Measurements from ENCODE around the gene DOCK4. TPM values are rescaled to one million over a fixed set of nuclear protein-coding genes. Genes with fewer than 3 reads are reported as not detected.

Gene DOCK4
- total RNA-seq, 1 experiment from 2014 or later: 4.9 TPM

GRCh38 chr7:111839261-111839660 lies 366.9 kb downstream of the DOCK4 start:
- H2BK15ac ChIP-seq (ENCODE audit: low read depth, low read length): no peak overlapping the region
- H3K27ac ChIP-seq (ENCODE audit: insufficient read length, low read depth, low read length): no peak overlapping the region
- no peak overlapping the region for H3K9ac ChIP-seq (ENCODE audit: extremely low read depth, insufficient read length, low read length)
- no peak for DNase-seq
- TF ChIP-seq CTCF (conservative IDR thresholded peaks at IDR 0.05): no peak
- H3T11ph ChIP-seq (ENCODE audit: low read length): no peak overlapping the region
- no peak overlapping the region for H2AK5ac ChIP-seq (ENCODE audit: insufficient read length, low read length)
- H2BK12ac ChIP-seq (ENCODE audit: insufficient read length, low read depth, low read length): no peak overlapping the region
- H3K9me3 Mint-ChIP-seq: peaks cover 6 to 7% of the 10 kb centered on the region in 2 experiments; a peak in 4 of 5 replicates
- H3K23me2 ChIP-seq (ENCODE audit: insufficient read length, low read depth, low read length, poor library complexity, severe bottlenecking): no peaks in the 10 kb centered on the region
- H4K8ac ChIP-seq (replicated peaks; ENCODE audit: insufficient read length, low read depth, low read length): no peak overlapping the region
- no peak overlapping the region for H4K5ac ChIP-seq (ENCODE audit: insufficient read length, low read depth, low read length)
- H3K9me3 ChIP-seq (ENCODE audit: control insufficient read depth, low read depth, low read length): no peaks in the 10 kb centered on the region
- no peak overlapping the region for H2BK20ac ChIP-seq (ENCODE audit: low read depth, low read length, poor library complexity, severe bottlenecking)
- no peaks in the 10 kb centered on the region for H3K27me3 Mint-ChIP-seq (ENCODE audit: low read depth)
- H3K27ac Mint-ChIP-seq: no peak overlapping the region
- no peak overlapping the region for H3K56ac ChIP-seq (ENCODE audit: insufficient read length, low read depth, low read length)
- no peak overlapping the region for H3K4me2 ChIP-seq (ENCODE audit: insufficient read depth, insufficient read length, low read length)
- no peaks in the 10 kb centered on the region for H3K79me2 ChIP-seq (ENCODE audit: insufficient read depth, low read length)
- H3K18ac ChIP-seq (ENCODE audit: insufficient read length, low read depth, low read length): no peak overlapping the region
- no peak overlapping the region for H3K14ac ChIP-seq (ENCODE audit: insufficient read depth, low read length)
- peaks cover 0 to 21% (median 10%) of the 10 kb centered on the region in 3 experiments; a peak in 4 of 7 replicates for H3K36me3 Mint-ChIP-seq (ENCODE audit: insufficient read depth in 1 of 3, low read depth in 3 of 3)
- no peaks in the 10 kb centered on the region for H3K4me1 ChIP-seq (ENCODE audit: insufficient read depth, low read length)
- no peaks in the 10 kb centered on the region for H3K27me3 ChIP-seq (ENCODE audit: insufficient read depth, low read length)
- no peak overlapping the region for H3K4me3 Mint-ChIP-seq
- H3K79me1 ChIP-seq (ENCODE audit: insufficient read depth, low read depth, low read length, poor library complexity, severe bottlenecking): no peaks in the 10 kb centered on the region
- no peak overlapping the region for H2BK120ac ChIP-seq (ENCODE audit: low read depth, low read length, poor library complexity, severe bottlenecking)
- peaks cover 0 to 4% of the 10 kb centered on the region in 2 experiments; a peak in 2 of 4 replicates for H3K4me1 Mint-ChIP-seq
- no peak overlapping the region for H2AFZ ChIP-seq (ENCODE audit: low read length)
- H4K20me1 ChIP-seq (ENCODE audit: control insufficient read depth, insufficient read depth, insufficient read length): no peaks in the 10 kb centered on the region
- H3K23ac ChIP-seq (ENCODE audit: insufficient read length, low read depth, low read length): no peak overlapping the region
- H2BK5ac ChIP-seq (ENCODE audit: insufficient read length, low read length): no peak overlapping the region
- H3K4ac ChIP-seq (ENCODE audit: low read depth, low read length): no peak overlapping the region
- H4K91ac ChIP-seq (ENCODE audit: insufficient read length, low read depth, low read length): no peak overlapping the region
